GM18858 (cell line): ENCODE results near the gene FUBP1.
"Not testable (repeated sequence)": the region's sequence is repeated elsewhere in the genome, so short reads cannot be mapped to it uniquely, and the experiment has no call there.

Experiments
- ATAC-seq: cut with Tn5 transposase; IDR thresholded peaks from one replicate; pipeline ENCODE4 v1.9.1; 2021; ENCODE audit not compliant: unreplicated experiment

The FUBP1 gene, protein sequence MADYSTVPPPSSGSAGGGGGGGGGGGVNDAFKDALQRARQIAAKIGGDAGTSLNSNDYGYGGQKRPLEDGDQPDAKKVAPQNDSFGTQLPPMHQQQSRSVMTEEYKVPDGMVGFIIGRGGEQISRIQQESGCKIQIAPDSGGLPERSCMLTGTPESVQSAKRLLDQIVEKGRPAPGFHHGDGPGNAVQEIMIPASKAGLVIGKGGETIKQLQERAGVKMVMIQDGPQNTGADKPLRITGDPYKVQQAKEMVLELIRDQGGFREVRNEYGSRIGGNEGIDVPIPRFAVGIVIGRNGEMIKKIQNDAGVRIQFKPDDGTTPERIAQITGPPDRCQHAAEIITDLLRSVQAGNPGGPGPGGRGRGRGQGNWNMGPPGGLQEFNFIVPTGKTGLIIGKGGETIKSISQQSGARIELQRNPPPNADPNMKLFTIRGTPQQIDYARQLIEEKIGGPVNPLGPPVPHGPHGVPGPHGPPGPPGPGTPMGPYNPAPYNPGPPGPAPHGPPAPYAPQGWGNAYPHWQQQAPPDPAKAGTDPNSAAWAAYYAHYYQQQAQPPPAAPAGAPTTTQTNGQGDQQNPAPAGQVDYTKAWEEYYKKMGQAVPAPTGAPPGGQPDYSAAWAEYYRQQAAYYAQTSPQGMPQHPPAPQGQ

GRCh38 chr1:77978969-77979876 is at the start of gene FUBP1:
FUBP1 (minus strand) TSS chr1:77979072; CDS start chr1:77979004, 68 bp downstream.
- peak; percentile 66 for ATAC-seq

GRCh38 chr1:78021134-78021533 is 42.3 kb upstream of the FUBP1 start:
- ATAC-seq: not testable (repeated sequence)

DNA sequence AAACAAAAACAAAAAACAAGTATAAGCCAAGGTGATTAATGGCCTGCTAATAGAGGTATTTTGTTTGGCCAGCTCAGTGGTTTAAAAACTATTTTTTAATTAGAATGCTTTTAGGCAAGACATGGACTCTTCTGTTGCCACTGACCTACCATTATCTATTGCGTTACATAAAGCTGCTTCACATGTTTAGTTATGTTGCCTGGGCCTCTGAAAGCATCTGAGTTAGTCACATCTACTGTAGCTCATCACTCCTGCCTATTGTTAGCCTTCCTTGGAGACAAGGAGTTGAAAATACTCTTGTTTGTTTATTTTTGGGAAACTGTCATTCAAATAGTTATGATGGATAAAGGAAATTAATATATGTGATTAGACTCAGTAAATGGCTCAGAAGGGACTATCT is 40.2 kb upstream of the FUBP1 start:
- no peak for ATAC-seq

DNA sequence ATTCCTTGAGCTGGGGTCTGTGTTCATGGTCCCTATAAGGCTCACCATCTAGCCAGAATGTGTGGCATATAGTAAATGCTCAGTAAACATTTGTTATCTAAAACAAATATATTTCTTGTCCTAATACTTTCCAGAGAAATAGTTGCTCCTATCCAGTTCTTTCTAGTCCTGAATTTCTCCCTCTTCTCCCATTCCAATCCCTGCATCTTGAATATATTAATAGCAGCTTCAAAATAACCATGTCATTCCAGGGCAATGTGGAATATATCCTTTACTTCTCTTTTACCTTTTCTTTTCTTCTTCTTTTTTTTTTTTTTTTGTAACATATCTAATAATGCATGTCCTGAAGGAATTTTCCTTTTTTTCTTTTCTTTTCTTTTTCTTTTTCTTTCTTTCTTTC is 36.3 kb upstream of the FUBP1 start:
- no peak for ATAC-seq

- no peak for ATAC-seq
These were observed 32.2 kb upstream of the FUBP1 start for GRCh38 chr1:78011050-78011449.

DNA sequence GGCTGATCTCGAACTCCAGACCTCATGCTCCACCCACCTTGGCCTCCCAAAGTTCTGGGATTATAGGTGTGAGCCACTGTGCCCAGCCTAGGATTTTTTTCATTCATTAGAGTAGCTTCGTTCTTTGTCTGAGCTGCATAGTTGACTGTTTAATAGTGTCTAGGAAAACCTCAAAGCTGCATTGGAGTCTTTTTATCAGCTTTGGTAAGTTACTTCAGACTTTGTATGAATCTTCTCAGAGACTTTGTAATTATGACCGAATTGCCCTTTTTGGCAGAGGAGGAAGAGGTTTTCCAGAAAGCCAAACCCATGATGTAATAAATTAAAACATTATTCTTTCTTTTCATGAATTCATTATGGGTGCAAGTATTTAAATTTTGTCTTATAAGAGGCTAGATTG is 31.0 kb upstream of the FUBP1 start:
- ATAC-seq: no peak

- no peak for ATAC-seq
These were observed 30.4 kb upstream of the FUBP1 start for GRCh38 chr1:78009276-78009675.

DNA sequence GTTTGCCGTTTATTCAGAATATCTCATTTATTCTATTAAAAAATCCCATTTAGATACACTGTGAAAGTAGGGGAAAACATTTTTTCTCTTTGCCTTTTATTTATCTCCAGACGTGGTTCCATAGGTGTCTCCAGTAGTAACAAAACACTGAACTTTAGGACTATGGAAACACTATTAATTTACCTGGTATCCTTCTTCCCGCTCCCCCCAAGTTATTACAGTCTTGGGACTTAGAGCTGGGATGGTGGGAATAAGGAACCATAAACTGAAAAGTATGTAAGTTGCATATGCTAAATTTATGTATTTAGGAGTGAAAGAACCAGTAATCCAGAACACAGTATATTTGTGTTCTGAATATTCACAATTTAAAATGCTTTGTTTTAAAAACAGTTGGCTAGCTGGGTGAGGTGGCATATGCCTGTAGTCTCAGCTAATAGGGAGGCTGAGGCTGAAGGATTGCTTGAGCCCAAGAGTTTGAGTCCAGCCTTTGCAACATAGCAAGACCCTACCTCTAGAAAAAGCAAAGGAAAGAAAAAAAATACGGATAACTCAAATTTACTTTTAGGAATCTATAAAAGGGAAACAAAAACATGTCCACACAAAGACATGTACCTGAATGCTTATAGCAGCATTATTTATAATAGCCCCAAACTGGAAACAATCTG is 28.9 kb upstream of the FUBP1 start:
- no peak for ATAC-seq

GRCh38 chr1:78006521-78006920 is 27.6 kb upstream of the FUBP1 start:
- ATAC-seq: no peak

- no peak for ATAC-seq
These were observed 26.9 kb upstream of the FUBP1 start for GRCh38 chr1:78005755-78006154.

DNA sequence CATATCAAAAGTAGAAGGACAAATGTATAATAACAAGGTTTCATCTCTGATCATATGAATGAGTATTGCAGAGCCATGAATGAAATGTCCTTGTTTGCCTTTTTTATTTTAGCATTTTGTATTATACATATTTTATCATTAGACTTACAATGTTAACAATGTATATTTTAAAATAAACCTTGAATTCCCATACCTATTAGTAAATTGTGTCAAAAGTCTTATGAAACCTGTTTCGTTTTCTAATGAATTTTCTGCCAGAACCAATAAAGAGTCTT is 26.5 kb upstream of the FUBP1 start:
- no peak for ATAC-seq

DNA sequence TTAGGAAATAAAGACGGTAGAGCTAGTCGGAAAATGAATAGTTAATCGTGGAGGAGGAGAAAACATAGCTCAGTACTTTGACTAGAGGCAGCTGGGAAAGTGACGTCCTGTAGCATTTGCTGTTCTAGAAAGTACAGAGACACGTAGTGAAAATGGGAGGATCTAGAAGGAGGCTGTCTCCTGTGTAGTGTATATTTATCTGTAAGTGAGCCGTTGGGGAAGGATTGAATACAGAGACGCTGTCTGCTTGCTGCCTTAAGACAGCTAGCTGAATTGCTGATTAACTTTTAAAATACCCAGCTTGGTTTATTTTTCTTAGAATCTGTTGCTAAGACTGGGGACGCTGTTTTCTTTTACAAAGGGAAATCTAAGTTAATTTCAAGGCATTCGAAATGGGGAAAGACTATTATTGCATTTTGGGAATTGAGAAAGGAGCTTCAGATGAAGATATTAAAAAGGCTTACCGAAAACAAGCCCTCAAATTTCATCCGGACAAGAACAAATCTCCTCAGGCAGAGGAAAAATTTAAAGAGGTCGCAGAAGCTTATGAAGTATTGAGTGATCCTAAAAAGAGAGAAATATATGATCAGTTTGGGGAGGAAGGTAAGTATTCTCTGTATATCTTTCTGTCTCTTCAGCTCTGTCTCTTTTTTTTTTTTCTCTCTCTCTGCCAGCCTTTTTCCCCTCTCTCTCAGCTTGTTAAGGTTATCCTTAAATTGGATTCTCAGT is 26.0 kb upstream of the FUBP1 start, which contains the start of gene DNAJB4:
Gene DNAJB4, plus strand, starts transcription at position 221 of the 729 bp plus-strand sequence. Its CDS starts 172 bp downstream, at position 393.
- ATAC-seq: peak; percentile 96

DNA sequence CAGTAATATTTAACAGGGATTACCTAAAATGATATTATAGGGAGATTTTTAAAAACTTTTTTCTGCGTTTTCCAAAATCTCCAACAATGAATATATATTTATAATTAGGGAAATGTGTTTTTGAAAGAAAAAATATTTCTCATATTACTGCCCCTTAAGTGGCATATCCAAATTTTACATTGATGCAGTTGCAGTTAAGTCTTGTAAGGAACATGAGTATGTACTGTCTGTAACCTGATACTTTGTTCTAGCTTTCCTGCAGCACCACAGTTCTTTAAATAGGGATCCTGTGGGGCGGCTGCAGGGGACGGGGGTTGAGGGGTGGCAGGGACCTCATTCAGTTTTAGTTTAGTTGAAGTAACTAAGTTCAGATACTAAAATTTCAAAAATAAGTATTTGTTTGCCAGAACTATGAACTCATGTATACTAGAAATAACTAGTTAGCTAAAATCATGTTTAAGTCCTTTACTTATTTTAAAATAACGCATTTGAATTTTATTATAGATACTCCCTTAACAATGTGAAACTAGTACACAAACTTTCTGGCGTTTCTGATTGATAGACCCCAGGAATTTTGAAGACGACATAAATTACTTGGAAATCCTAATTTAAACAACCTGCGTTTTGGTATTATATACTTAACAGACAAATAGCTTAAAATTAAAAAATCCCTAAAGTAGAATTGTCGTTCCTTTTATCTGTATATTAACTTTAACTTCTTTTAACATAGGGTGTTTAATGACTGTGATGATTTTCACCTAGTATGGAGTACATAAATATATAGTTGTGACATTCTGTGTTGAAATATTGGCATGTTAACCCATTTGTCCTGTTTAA is 25.2 kb upstream of the FUBP1 start:
- peak; percentile 25 for ATAC-seq

DNA sequence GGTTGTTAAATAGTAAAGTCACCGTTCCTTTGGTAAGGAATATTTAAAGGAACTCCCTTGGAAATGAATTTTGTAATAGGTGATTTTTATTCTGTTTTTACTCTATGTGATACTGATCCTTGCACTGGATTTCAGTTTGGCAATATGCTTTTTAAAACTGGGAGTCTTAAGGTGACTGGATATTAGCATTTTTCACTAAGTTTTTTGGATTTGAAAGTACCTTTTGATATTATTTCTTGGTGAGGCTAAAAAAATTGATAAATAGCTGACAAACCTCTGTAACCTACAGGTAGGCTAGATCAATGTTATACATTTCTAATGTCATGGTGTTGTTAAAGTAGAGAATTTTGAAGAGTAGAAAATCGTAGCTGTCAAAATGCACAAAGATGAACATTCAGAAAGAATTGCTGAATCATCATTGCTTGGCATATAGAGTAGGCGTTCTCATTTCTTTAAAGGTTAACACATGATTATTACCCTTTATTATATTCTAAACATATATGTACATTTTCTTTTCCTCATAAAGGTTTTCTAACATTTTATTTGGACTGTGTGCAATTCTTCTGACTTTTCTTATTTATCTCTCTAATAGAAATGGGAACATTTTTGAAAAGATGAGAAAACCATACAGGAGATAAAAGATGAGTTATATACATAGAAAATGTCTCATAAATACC is 24.3 kb upstream of the FUBP1 start:
- ATAC-seq: no peak

- ATAC-seq: not testable (repeated sequence)
These were observed 21.7 kb upstream of the FUBP1 start for GRCh38 chr1:78000536-78000935.

GRCh38 chr1:77996734-77997133 is 17.9 kb upstream of the FUBP1 start:
- no peak for ATAC-seq

DNA sequence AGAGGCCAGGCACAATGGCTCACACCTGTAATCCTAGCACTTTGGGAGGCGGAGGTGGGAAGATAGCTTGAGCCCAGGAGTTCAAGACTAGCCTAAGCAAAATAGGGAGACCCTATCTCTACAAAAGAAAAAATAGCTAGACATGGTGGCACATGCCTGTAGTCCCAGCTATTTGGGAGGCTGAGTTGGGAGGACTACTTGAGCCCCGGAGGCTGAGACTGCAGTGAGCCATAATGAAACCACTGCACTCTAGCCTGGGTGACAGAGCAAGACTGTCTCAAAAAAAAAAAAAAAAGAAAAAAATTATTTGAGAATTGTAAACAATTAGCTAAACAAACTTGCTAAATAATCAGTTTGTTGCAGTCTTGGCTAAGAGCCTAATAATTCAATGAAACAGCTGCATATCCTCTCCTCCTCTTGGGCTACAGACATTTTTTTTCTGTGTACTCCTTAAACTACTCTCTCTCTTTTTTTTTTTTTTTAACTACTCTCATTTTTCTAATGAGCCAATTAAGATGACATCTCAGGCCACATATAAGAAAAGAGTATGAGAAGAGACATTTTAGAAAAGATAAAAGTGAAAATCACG is 15.3 kb upstream of the FUBP1 start:
- no peak for ATAC-seq

- ATAC-seq: no peak
These were observed 12.8 kb upstream of the FUBP1 start for GRCh38 chr1:77991638-77992037.
